Heart left ventricle (tissue), 16 donors: ENCODE measurements around the gene TNFRSF14. TPM values are rescaled to one million over a fixed set of nuclear protein-coding genes. Genes with fewer than 3 reads are reported as not detected.

Experiments
- ATAC-seq, 4 donors: fragments of 200-7000 bp; cut with Tn5 transposase; one replicate each; pipeline ENCODE4 v1.9.1; 2020 to 2022; ENCODE audit warnings: moderate library complexity in 4 of 4, mild to moderate bottlenecking in 3 of 4, moderate number of reproducible peaks in 1 of 4
- DNase-seq, 5 donors: peaks; one replicate each; pipeline ENCODE4 v3.0.0-alpha.2; 2020
- H3K27ac ChIP-seq, 12 donors: fragments of 200-600 bp; sonication (generic) in 4 of 12; one replicate each; pipeline versions ENCODE4 v1.5.0 to v1.8.0; 2016 to 2022; ENCODE audit warnings: mild to moderate bottlenecking in 2 of 12
- H3K27me3 ChIP-seq, 9 donors: fragments of 200-600 bp; sonication (generic) in 2 of 9; one replicate each; pipeline versions ENCODE4 v1.5.1 to v1.8.0; 2016 to 2022; ENCODE audit warnings: mild to moderate bottlenecking in 3 of 9
- H3K36me3 ChIP-seq, 9 donors: fragments of 200-600 bp; sonication (generic) in 2 of 9; one replicate each; pipeline versions ENCODE4 v1.5.0 to v1.8.0; 2018 to 2022; ENCODE audit warnings: mild to moderate bottlenecking in 2 of 9
- H3K4me1 ChIP-seq, 12 donors: fragments of 200-600 bp; sonication (generic) in 4 of 12; one replicate each; pipeline versions ENCODE4 v1.5.0 to v1.8.0; 2016 to 2022; ENCODE audit warnings: mild to moderate bottlenecking in 3 of 12
- H3K4me3 ChIP-seq, 12 donors: fragments of 200-600 bp; sonication (generic) in 4 of 12; one replicate each; pipeline versions ENCODE4 v1.5.0 to v1.8.0; 2017 to 2022; ENCODE audit warnings: mild to moderate bottlenecking in 9 of 12, moderate library complexity in 4 of 12
- H3K9me3 ChIP-seq, 12 donors: fragments of 200-600 bp; sonication (generic) in 4 of 12; one replicate each; pipeline versions ENCODE4 v1.5.0 to v1.8.0; 2016 to 2022; ENCODE audit warnings: mild to moderate bottlenecking in 1 of 12
- CTCF ChIP-seq, 12 donors: fragments of 200-600 bp; sonication (generic) in 4 of 12; IDR thresholded peaks; one replicate each; pipeline versions ENCODE4 v1.5.0 to v1.8.0; 2018 to 2022; ENCODE audit warnings: antibody characterized with exemption in 12 of 12, mild to moderate bottlenecking in 5 of 12
- POLR2A ChIP-seq, 2 donors: fragments of 450-650 bp; IDR thresholded peaks; one replicate each; pipeline ENCODE4 v1.6.1; 2017; ENCODE audit warnings: antibody characterized with exemption in 2 of 2, mild to moderate bottlenecking in 2 of 2, moderate library complexity in 2 of 2
- WGBS, 4 donors: extraction: QIAGEN DNeasy Blood & Tissue Kit in 2 of 4; methylation state at CpG; one replicate each; pipeline versions ENCODE4 v1.1.5 to v1.1.7; 2013 to 2018; 5-methylcytosine and 5-hydroxymethylcytosine counted together
- intact Hi-C, 10 donors: fragments of 100-400 bp; cut with DNase I; formaldehyde crosslinking; loops; one replicate each; pipeline versions ENCODE4 v1.11.1 to v1.14.2; 2022
- polyA plus RNA-seq, 2 donors: library from polyadenylated mRNA; stranded (reverse); fragments of 200-250 nt; gene quantifications; one replicate each; pipeline ENCODE4 v1.2.3, GENCODE V29; 2013
- total RNA-seq, 9 donors: library from RNA; depleted of rRNA in 2 of 9; stranded (reverse); fragments of >200 nt in 2 of 9; fragmentation: NEBNext Ultra II Directional in 3 of 9; extraction: Animal tissue kit (Norgen Biotek cat#: 25700) in 3 of 9; gene quantifications; one replicate each; pipeline versions ENCODE4 v1.1.0 to v1.2.4, GENCODE V29; 2016 to 2023
- donor health status: ischemic (EF 13 %, LVEDD 7.1; RV severe dilation, severe dysfunction).
- donor health status: healthy with polysubstance abuse.
- donor health status: DM: no; HTN: yes; CAD: no.
- donor health status: DM: no; HTN: no; CAD: no.
- donor health status: ischemic (EF 25% LVEDD 6.9; RV normal size, moderate dysfunction).
- donor health status: ischemic (EF 25% LVEDD 5.7; RV mildly dilated, moderate dysfunction).
- donor health status: healthy.
- donor health status: DM: yes; HTN: yes; CAD: no.
- donor health status: ischemic (EF 35%, LVEDD 5.7; RV mildly dilated, moderate dysfunction).
- donor health status: nonischemic (EF 11% LVEDD 7.7; RV severe dilation, severe dysfunction).
- donor health status: DM: yes; HTN: yes; CAD: no.
- donor health status: PGD.
- donor health status: ischemic (EF 29% LVEDD 5.4; RV normal size, mild dysfunction).
- donor health status: nonischemic (EF 23%, LVEDD 6.1; RV moderate dilation, normal function).

TNFRSF14 gene
- total and polyA plus RNA-seq, 11 donors: 7.8 to 70.8 (median 14.3) TPM

- 92 to 95% (median 94%) methylated on average over 23 to 30 of the region's 30 CpGs for WGBS, 4 donors
- Histone ChIP-seq H3K36me3 (peaks cover 2 to 78% (median 68%) of the 10 kb centered on the region in 9 donors), H3K9me3 (no peaks in the 10 kb centered on the region), H3K27me3 (no peaks in the 10 kb centered on the region), H3K4me3 (no peak overlapping the region), H3K27ac (no peak overlapping the region), H3K4me1 (peaks cover 8 to 25% (median 18%) of the 10 kb centered on the region in 12 donors)
- intact Hi-C loops: loop anchor here in 2 of 10 donors (10.0 kb wide), 1 partner anchor 325 kb away; the partner anchor contains the start of gene FAAP20 (in 2 of the 2)
- ATAC-seq: no peak
- TF ChIP-seq POLR2A (IDR thresholded peaks at IDR 0.05): no peak
- no peak for TF ChIP-seq CTCF (IDR thresholded peaks at IDR 0.05)
- no peak for DNase-seq
Measured at GRCh38 chr1:2519729-2520128, 36.4 kb upstream of the TNFRSF14 start.

- no peak overlapping the region for H3K27ac ChIP-seq
- no peak overlapping the region for H3K4me3 ChIP-seq
- H3K36me3 ChIP-seq: peaks cover 2 to 73% (median 63%) of the 10 kb centered on the region in 9 donors
- WGBS, 4 donors: 89 to 95% (median 94%) methylated on average over 10 to 20 of the region's 20 CpGs
- no peak for DNase-seq
- intact Hi-C loops: loop anchor here in 2 of 10 donors (10.0 kb wide), 1 partner anchor 325 kb away; the partner anchor contains the start of gene FAAP20 (in 2 of the 2)
- H3K9me3 ChIP-seq: no peaks in the 10 kb centered on the region
- H3K4me1 ChIP-seq: peaks cover 11 to 30% (median 23%) of the 10 kb centered on the region in 12 donors
- H3K27me3 ChIP-seq: no peaks in the 10 kb centered on the region
- TF ChIP-seq CTCF (IDR thresholded peaks at IDR 0.05) (no peak), POLR2A (IDR thresholded peaks at IDR 0.05) (no peak)
- no peak for ATAC-seq
Measured at GRCh38 chr1:2520206-2520605, 36.0 kb upstream of the TNFRSF14 start.

GRCh38 chr1:2520806-2521205 is 35.4 kb upstream of the TNFRSF14 start:
- Histone ChIP-seq H3K27me3 (no peaks in the 10 kb centered on the region), H3K4me3 (no peak overlapping the region), H3K9me3 (no peaks in the 10 kb centered on the region), H3K4me1 (peaks cover 11 to 36% (median 28%) of the 10 kb centered on the region in 12 donors), H3K36me3 (peaks cover 2 to 67% (median 57%) of the 10 kb centered on the region in 9 donors), H3K27ac (no peak overlapping the region)
- no peak for TF ChIP-seq POLR2A (IDR thresholded peaks at IDR 0.05)
- no peak for TF ChIP-seq CTCF (IDR thresholded peaks at IDR 0.05)
- intact Hi-C loops: loop anchor here in 2 of 10 donors (10.0 kb wide), 1 partner anchor 326 kb away; the partner anchor contains the start of gene FAAP20 (in 2 of the 2)
- ATAC-seq (no peak), DNase-seq (no peak)
- 72 to 87% (median 78%) methylated on average over 14 to 21 of the region's 21 CpGs for WGBS, 4 donors

GRCh38 chr1:2522230-2522629 is 33.9 kb upstream of the TNFRSF14 start:
- H3K4me1 ChIP-seq: peaks cover 14 to 43% (median 36%) of the 10 kb centered on the region in 12 donors
- DNase-seq (no peak), ATAC-seq (no peak)
- intact Hi-C loops: loop anchor here in 2 of 10 donors (10.0 kb wide), 1 partner anchor 327 kb away; the partner anchor contains the start of gene FAAP20 (in 2 of the 2)
- WGBS, 4 donors: 81 to 89% (median 87%) methylated on average over 7 of the region's 7 CpGs
- no peak overlapping the region for H3K27ac ChIP-seq
- no peak for TF ChIP-seq POLR2A (IDR thresholded peaks at IDR 0.05)
- no peak for TF ChIP-seq CTCF (IDR thresholded peaks at IDR 0.05)
- H3K4me3 ChIP-seq: no peak overlapping the region
- peaks cover 2 to 54% (median 44%) of the 10 kb centered on the region in 9 donors for H3K36me3 ChIP-seq
- H3K27me3 ChIP-seq: no peaks in the 10 kb centered on the region
- no peaks in the 10 kb centered on the region for H3K9me3 ChIP-seq
